OCI-LY3 (cell line): ENCODE measurements around the gene LSP1.

Experiments
- CTCF ChIP-seq: fragments of 200-600, 300-600 bp; sonication (generic); IDR thresholded peaks from 2 replicates; pipeline ENCODE4 v1.5.1; 2014; ENCODE audit warnings: antibody characterized with exemption, low read length, low read depth
- EZH2phosphoT487 ChIP-seq: fragments of 200-600 bp; shearing (Covaris generic); IDR thresholded peaks from 2 replicates; pipeline ENCODE4 v1.6.1; 2018; ENCODE audit warnings: antibody characterized with exemption, mixed run types, low read depth

DNA sequence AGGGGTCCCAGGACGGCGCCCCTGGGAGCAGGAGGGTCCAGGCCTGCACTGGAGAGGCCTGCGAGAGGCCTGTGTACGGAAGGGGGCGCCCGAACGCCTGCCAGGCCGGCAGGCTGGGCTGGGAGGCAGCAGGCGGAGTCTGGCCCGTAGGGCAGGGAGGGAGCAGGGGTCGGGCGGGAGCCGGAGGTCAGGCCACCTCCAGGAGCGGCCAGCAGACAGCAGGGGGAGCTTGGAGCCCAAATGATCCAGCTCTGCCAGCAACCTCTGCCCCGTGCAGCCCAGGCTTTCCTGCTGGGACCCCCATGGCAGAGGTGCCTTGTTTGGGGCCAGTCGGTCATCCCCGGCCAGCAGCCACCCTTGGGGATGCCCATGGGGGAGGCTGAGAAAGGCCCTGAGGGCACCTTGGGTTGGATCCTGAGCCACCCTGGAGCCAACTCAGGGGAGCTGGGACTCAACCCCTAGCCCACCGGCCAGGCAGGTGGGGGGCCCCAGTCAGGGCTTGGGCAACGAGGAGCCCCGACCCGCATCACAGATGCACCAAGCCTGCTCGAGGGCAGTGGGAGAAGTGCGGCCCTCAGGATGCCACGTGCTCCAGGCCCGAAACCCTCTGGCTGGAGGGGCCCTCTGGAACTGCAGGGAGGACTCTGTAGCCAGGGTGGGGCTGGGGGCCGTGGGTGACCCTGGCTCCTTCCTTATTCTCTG, 27.7 kb upstream of the LSP1 start:
- TF ChIP-seq CTCF = peak; percentile 62
- no peak for TF ChIP-seq EZH2phosphoT487
